NCI-H345 treated with DMSO at 0.1 percent for 48 hours (cell line): Measurements from ENCODE around the gene MYO1D.
"Not testable (repeated sequence)": the region's sequence is repeated elsewhere in the genome, so short reads cannot be mapped to it uniquely, and the experiment has no call there.

Experiments
- DNase-seq: peaks from one replicate; lab custom pipeline; 2025; ENCODE audit not compliant: unreplicated experiment; lab: John Stamatoyannopoulos, UW

The MYO1D gene

DNA sequence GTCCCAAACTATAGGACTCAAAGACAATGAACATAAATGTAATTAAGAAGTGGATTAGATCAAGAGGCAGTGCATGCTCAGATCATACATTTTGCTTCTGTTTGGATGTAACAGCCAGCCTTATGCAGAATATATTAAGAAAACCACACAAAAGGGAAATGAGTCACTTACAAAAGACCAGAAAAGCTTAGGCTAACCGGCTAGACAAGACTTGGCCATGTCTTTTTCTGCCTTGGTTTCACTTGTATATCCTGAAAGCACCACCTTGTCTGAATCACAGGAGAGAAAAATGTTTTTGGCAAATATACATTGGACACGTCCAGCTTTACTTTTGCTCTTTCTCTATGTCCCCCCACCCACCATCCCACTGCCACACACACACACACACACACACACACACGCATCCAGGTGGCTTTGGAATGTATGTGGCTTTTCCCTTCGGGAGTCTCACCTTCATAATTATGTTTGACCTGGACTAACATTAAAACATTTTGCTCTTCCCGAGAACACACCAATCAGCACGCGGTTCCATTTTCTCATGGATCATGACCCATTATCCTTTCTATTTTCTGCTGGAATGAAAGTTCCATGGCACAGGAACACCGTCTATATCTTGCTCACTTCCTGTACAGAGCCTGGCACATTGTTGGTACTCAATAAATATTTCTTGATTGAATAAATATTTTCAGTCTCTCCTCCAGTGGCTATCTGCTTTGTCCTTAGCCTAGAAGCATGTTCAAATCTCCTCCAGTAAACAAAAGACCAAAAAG, 325.6 kb downstream of the MYO1D start:
- DNase-seq = no peak

DNA sequence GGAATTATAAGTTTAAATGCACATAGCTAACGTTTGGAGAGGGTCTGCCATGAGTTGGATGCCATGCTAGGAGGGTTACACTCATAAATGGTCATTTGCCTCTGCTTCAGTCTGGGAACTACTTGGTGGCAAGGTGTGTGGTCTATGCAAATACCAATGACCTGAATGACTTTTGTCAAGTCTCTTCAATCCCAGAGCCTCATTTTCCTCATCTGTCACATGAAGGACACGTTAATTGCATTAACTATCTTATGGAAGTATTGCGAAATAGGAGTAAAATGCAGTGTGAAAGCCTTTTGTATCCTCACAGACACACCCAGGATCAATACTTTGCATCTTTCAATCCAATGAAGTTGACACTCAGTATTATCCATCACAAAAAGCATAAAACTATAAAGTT, 327.4 kb downstream of the MYO1D start:
- no peak for DNase-seq

DNA sequence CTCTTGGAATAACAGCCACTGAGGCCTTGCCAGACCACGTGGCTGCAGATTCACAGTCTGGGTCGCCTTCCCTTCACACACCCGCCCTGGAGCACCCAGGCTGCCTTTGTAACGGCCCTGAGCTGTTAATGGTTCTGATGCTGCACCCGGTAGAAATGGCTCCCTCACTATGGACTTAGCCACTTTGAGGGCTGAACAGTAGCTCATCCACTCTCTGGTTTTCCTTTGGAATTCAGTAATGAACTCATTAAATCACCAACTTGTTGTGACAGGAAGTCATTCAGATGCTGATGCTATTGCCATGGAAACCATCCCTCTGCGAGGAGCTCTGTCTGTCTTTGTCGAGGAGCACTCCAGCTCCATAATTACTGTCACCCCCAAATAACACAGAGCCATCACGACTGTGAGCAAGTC, 330.9 kb downstream of the MYO1D start:
- no peak for DNase-seq

DNA sequence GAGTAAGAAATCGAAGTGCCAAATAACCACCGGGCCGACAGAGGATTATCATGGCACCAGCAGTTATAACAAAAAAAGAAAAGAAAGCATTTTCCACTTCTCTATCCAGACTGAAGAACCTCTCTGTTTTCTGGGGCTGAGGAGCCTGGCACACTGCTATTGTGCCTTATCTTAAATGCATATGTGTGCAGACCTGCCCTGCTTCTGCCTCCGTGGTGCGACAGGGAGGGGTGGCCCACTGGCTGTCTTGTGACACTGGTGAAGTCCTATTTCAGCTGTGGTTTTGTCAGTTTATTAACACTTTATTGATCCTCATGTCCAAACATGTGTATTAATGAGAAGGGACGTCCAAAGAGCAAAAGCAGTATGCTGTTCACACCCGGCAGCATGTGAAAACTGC, 334.7 kb downstream of the MYO1D start:
- DNase-seq = no peak

DNA sequence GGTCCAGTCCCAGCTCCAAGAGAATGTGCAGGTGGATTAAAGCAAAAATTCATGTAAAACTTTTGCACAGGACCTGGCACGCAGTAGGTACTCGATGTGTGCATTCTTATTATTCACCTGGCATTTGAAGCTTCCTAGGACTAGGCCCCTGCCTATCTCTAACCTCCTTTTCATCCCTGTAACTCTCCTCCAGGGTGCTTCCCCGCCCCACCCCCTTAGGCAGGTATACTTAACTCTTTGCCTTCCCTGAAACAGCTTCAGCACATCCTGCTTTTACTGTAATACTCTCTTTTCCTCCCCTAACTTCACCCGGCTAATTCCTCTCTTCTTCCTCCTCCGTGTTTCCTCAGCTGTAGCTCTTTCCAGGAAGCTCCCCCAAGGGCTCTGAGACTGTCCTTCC, 335.3 kb downstream of the MYO1D start:
- no peak for DNase-seq

DNA sequence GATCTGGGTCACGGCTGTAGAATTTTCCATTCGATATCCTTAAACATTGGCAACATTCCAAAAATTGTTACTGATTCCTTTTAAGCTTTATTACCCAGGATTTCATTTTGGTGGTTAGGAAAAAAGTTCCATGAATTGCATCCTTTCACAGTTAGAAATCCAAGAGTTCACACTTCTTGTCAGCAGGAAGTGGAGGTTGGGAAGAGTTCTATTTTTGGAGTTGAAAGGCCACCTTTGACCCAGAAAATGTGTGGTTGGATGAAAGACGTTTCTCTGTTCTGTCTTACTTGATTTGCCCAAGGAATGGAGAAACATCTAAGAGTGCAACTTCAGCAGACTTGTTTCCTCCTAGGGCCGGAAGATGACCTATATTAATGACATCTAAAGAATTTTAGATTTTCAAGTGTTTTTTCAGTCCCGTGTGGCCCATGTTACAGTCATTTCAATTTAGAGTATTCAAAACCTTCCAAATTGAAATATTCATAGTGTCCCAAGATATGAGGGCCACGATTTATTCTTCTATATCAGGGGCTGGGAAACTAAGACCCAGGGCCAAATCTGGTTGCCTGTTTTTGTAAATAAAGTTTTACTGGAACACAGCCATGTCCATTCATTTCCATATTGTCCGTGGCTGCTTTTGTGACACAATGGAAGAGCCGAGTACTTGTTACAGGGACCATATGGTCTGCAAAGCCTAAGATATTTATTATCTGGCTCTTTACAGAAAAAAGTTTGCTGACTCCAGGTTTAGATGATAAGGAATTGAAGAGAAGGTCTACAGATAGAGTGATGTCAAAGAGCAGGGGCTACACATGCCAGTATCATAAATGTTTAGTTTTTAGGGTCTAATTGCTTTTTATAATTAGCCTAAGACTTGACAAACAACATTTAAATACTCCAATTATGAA, 339.9 kb downstream of the MYO1D start:
- DNase-seq = no peak

DNA sequence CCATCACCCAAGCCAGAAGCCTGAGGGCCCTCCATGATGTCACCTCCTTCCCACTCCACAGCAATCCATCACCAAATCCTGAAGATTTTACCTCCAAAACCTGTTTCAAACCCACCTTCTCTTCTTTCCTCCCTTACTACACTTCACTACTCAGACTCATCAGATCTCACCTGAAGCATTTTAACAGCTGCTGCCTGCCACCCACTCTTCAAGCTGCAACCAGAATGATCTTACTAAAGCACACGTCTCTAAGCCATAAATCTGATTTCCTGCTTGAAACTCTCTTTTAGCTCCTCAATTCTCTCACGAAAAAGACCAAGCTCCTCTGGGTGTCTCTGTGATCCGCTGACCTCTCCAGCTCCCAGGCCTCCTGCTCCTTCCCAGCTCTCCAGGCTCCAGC, 343.6 kb downstream of the MYO1D start:
- DNase-seq = no peak

DNA sequence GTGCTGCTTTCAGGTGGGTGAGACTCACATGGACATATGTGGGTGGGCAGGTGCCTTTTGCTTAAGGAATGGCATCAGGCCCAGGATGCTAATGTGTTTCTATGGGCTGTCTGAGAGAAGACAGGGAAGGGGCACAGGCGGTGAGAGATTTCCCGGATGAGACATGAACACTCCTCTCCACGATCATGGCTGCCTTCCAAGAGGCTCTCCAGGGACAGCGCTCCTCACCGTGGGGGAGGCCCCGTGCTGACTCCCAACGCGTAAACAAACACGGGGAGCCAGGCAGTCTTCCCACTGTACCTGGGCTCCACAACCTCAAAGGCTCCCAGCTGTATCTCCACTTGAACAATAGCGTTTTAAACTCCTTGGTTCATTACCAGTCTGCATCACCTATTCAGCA, 347.3 kb downstream of the MYO1D start:
- DNase-seq = peak; percentile 96

DNA sequence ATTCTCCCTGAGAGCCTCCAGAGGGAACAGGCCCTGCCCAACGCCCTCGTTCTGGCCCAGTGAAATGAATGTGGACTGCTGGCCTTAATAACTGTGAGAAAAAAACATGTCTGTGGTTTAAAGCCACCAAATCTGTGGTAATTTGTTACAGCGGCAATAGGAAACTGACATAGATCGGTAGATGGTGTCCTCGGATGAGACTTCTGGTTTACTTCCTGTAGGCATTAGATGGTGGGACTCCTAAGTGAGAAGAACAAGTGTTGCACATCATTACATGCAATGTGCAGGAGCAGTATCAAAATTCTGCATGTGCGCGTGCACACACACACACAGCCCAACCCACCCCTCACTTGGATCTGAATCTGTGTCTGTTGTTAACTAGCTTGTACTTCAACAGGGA, 348.1 kb downstream of the MYO1D start:
- DNase-seq = no peak

DNA sequence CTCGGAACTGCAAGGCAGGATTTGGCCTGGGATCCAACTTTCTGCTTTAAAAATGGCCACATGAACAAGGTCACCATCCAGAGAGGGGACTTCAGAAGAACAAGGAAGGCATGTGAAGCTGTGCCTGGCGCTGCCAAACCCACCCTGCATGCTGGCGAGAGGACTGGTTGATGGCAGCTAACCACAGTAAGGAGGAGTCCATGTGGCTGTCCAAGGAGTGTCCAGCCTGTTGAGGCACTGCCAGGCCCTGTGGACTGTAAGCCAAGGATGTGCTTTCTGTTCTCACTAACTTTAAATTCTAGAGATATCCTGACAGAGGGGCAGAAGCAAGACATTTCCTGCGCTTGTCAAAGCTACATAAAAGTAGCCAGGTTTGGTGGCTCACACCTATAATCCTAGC, 349.8 kb downstream of the MYO1D start:
- DNase-seq = no peak

DNA sequence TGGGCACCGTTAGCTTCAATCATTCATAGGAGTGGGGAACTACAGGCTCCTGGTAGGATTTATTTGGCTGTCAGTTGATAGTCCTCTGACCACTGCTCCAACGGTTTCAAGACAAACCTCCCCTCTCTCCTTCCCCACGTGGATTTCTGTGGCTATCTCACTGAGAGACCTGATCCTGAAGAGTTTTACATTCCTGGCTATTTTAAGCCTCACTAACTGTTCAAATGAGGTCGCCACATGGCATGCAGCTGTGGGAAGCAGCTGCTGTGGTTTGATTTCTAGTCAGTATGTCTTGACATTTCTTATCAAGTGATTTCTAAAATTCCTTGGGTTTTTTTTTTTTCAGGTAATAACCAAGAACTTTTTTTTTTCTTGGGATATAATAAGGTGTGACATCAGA, 351.8 kb downstream of the MYO1D start:
- no peak for DNase-seq

DNA sequence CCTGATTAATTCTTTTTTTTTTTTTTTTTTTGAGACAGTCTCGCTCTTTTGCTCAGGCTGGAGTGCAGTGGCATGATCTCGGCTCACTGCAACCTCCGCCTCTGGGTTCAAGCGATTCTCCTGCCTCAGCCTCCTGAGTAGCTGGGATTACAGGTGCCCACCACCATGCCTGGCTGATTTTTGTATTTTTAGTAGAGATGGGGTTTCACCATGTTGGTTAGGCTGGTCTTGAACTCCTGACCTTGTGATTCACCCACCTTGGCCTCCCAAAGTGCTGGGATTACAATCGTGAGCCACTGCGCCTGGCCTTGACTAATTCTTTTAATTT, 352.4 kb downstream of the MYO1D start:
- not testable (repeated sequence) for DNase-seq

DNA sequence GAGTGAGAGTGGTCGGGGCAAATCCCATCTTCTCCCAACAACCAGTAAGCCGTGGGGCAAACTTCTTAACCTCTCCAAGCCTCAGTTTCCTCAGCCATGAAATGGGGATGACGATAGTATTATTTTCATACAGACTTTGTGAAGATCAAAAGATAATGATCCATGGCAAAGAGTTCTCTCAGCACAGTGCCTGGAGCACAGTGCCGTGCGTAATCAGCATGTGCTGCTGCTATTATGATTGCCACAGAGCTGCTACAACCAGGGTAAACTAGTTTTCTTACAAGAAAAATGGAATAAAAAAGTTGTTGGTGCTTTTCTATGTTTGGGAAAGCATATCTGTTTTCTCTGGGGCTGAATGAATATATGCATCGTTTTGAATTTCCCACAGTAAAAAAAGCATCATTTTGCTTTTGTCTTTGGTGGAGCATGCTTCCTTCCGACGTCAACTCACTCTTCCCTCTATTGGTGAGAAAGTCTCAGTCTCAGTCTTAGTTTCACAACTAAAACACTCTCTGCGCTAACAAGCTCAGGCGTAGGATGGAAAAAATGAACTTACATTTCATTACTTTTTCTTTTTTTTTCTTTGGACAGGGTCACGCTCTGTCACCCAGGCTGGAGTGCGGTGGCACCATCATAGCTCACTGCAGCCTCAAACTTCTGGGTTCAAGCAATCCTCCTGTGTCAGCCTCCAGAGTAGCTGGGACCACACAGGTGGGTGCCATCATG, 352.9 kb downstream of the MYO1D start:
- DNase-seq = no peak

DNA sequence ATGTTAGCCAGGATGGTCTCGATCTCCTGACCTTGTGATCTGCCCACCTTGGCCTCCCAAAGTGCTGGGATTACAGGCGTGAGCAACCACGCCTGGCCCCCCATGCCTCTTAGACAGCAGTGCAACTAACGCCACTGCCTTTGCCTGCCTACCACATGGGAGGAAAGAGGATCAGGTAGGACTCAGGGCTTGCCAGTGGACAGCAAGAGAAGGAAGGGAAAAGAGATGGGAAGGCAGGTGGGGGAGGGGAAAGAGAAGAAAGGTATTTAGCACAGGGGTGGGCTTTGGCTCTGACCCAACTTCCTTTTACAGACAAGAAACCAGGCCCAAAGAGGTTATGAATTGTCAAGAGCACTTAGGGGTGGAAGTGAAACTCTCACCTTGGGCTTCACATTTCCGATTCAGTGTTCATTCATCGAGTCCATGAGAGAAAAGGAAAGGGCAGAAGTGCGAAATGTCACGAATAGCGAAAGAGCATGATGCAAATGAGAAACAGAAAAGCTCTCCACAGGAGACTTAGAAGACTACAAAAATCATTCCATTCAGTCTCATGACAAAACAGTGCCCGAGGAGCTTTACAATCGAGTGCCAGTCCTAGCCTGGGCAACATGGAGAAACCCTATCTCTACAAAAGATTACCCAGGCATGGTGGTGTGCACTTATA, 353.8 kb downstream of the MYO1D start:
- peak; percentile 6 for DNase-seq

DNA sequence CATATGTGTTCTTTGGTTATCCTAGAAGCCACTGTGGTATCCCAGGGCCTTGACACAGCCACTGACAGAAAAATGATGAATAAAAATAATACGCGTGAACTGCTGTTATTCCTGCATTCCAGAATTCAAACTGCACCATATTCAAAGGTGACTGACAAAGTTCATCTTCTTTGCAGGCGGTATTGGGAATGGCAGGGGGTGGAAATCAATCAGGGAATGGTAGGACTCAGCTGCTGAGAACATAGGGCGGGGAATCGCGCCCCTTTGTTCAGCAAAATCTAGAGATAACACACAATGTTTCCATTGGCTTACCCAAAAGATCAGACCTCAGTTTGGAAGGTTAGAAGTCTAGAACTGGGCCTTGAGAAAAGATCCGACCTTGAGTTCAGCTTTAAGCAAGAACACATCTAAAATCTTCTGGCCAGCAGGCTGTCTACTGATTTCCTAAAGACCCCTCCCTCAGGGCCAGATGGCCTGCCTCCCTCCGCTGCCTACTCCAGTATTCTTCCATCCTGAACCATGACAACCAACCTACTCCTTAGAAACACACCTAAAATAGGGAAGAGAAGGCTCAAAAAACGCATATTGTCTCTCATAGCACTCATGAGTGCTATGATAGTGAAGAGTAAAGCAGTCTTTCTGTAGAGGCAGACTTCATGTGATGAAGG, 356.1 kb downstream of the MYO1D start:
- no peak for DNase-seq

DNA sequence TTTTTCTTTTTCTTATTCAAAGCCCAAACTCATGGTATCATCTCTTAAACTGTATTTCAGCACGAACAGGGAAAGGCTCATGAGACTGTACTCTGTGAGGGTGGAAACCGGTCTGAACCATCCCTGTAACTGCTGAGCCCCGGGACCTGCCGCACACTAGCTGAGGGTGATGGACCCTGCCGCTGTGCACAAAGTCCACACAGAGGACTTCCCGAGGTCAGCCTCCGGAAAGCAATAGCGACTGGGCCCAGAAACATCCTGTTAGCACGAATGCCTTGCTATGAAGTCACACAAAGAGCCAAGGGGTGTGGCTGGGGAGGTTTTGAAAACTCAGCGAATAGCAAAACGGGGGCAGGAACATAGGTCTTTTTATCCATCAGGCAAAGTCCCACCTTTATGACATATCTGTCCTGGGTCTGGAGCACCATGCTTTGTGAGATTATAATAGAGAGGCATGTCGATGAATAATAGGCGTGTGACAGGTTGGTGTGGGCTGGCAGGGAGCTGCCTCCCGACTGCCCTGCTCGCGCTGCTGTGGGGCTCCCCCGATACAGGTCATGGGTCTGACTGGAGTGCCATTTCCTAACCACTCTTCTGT, 356.7 kb downstream of the MYO1D start:
- peak; percentile 33 for DNase-seq

DNA sequence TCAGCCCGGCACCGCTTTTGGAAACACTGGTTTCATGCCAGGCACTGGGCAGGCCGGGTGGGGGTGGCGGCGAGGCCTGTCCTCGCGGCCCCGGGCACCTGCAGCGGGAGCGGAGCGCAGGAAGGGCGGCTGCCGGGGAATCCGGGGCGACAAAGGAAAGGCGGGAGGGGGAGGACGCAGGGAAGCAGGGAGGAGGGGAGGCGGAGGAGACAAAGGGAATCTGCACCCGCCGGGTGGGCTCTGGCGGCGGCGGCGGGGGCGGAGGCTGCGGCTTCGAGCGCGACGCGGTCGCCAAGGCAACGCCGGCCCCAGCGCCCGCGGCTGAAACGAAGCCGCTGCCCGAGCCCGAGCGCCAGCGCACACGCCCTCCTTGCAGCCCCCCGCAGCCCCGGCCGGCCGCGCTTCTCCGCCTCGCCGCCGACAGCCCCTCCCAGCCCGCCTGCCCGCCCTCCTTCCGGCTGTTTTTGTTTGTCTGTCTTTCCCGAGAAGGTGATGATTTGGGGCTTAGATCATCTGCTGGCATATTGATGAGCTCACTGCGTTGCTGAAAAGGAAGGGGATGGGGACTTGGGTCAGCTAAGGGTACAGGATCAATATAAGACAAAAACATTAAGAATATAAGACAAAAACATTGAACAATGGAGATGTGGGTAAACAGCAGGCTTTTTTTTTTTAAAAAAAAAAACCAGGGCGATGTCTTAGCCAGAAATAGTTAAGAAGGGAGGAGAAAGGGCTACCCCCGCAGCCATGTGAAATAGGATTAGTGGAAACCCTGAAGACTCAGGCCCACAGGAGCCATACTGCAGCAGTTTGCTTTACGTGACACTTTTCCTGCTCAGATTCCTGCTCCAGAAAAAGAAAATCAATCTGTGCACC, 357.5 kb downstream of the MYO1D start:
- DNase-seq = peak; percentile 64

DNA sequence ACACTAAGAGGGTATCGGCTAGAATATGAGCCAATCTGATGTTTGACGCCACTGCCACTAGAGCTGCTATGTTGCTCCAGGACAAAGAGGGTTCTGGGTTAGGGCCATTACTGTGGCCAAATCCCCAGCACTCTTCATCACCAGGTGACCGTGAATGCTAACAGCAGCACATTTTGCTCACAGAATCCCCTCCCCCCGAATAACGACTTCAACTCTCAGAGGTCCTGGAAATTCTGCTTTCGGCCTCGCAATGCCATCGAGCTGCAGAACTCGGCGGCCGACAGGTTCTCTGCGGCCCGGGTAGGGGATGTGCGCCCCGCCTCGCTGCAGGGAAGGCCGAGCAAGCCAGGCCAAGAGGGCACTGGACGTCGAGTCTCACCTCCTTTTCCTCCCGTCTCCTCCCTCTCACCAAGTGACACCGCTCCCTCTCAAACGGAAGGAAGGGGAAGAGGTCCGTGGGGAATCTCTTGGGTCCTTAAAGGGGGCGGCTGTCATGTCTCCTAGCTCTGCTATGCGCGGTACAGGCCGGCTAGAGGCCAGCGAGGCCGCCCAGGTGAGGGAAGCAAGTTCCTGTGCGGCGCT, 358.2 kb downstream of the MYO1D start:
- DNase-seq = no peak

DNA sequence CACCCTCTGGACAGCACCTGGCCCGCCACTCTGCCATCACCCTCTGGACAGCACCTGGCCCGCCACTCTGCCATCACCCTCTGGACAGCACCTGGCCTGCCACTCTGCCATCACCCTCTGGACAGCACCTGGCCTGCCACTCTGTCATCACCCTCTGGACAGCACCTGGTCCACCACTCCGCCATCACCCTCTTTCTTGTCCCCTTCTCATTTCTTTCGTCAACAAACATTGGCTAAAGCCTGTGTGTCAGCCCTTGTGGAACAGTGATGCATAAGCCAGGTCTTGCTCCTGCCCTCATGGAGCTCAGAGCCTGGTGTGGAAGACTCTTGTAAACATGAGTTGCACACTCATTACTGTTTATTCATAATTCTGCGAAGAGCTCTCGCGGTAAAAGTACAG, 358.9 kb downstream of the MYO1D start:
- DNase-seq = no peak
